ENCODE results near the gene USP54.

- no peak for TF ChIP-seq POLR2A (IDR thresholded peaks at IDR 0.05)
- no peak for TF ChIP-seq CTCF (IDR thresholded peaks at IDR 0.05)
Measured at GRCh38 chr10:73556855-73557254, 34.3 kb downstream of the USP54 start.

All from Peyer's patch (tissue), 4 donors.